Measurements from ENCODE around the gene PDE4A. TPM values are rescaled to one million over a fixed set of nuclear protein-coding genes. Genes with fewer than 3 reads are reported as not detected.

The PDE4A gene
- total and polyA plus RNA-seq, 12 donors = 0.28 to 20.4 (median 11.2) TPM

DNA sequence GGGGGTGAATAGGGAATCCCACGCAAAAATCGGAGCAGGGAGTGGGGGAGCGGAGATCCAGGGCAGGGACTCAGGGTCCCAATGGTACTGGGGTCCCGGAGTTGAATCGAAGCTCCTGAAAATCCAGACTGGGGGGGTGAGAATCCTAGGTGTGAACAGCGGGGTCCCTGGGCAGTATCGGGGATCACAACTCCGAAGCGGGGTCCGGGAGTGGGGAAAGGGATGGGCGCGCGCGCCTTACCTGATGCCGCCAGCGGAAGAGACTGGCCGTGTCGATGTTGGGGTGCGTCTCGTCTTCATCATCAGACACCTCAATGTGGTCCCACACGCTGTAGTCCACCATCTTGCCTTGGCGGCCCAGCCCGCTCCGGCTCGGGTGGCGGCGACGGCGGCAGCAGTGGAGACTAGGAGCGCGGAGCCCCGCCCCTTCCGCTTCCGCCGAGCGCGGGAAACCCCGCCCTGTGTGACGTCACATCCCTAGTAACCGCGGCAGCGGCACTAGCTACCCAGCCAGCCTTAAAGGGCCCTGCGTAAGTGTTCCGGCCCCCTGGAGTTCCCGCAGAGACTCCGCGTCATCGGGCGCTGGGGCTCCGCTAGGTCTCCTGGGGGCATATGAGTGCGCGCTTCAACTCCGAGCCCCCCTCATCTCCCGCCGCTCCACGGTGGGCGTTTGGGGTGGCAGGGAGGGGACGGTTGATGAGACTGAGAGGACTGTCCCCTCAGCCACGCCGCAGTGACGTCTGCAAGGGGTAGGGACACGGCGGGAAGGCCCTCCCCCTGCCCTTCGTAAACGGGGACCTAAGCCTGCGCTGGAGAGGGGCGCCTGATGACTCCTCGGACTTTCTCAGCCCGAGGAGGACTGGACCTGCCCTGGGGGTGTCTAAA is 17.0 kb upstream of the PDE4A start, which contains the start of gene CDC37:
Gene CDC37 (minus strand): TSS at position 406 of the 885 bp plus-strand sequence. CDS start 63 bp downstream, at position 343.
- Histone ChIP-seq H3K27me3 (peaks cover 6% of the 10 kb centered on the region), H3K27ac (peak within 1 kb of the TSS in 4 of 5 donors; percentile 64 to 82 (median 70)), H3K9me3 (replicated peaks in 1 of 3) (no peaks in the 10 kb centered on the region), H3K4me1 (replicated peaks in 1 of 2) (peaks cover 28 to 29% of the 10 kb centered on the region in 2 donors), H3K36me3 (replicated peaks in 1 of 2) (no peaks in the 10 kb centered on the region), H3K4me3 (peak within 1 kb of the TSS; percentile 59 to 98 (median 77))
- WGBS, 4 donors = 0 to 1% (median 0%) methylated on average over 9 to 69 of the region's 69 CpGs
- DNase-seq = peak; percentile 94 to 99 (median 97)
- intact Hi-C loops (cut with DNase I) = loop anchor here in 1 of 2 donors (10.0 kb wide), 1 partner anchor 171 kb away; no protein-coding TSS in a partner anchor
- TF ChIP-seq, protein P1, sequence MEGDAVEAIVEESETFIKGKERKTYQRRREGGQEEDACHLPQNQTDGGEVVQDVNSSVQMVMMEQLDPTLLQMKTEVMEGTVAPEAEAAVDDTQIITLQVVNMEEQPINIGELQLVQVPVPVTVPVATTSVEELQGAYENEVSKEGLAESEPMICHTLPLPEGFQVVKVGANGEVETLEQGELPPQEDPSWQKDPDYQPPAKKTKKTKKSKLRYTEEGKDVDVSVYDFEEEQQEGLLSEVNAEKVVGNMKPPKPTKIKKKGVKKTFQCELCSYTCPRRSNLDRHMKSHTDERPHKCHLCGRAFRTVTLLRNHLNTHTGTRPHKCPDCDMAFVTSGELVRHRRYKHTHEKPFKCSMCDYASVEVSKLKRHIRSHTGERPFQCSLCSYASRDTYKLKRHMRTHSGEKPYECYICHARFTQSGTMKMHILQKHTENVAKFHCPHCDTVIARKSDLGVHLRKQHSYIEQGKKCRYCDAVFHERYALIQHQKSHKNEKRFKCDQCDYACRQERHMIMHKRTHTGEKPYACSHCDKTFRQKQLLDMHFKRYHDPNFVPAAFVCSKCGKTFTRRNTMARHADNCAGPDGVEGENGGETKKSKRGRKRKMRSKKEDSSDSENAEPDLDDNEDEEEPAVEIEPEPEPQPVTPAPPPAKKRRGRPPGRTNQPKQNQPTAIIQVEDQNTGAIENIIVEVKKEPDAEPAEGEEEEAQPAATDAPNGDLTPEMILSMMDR (IDR thresholded peaks at IDR 0.05) = peak in 1 of 6 experiments; percentile 2
- TF ChIP-seq POLR2A (IDR thresholded peaks at IDR 0.05) = peak; percentile 51 to 75

DNA sequence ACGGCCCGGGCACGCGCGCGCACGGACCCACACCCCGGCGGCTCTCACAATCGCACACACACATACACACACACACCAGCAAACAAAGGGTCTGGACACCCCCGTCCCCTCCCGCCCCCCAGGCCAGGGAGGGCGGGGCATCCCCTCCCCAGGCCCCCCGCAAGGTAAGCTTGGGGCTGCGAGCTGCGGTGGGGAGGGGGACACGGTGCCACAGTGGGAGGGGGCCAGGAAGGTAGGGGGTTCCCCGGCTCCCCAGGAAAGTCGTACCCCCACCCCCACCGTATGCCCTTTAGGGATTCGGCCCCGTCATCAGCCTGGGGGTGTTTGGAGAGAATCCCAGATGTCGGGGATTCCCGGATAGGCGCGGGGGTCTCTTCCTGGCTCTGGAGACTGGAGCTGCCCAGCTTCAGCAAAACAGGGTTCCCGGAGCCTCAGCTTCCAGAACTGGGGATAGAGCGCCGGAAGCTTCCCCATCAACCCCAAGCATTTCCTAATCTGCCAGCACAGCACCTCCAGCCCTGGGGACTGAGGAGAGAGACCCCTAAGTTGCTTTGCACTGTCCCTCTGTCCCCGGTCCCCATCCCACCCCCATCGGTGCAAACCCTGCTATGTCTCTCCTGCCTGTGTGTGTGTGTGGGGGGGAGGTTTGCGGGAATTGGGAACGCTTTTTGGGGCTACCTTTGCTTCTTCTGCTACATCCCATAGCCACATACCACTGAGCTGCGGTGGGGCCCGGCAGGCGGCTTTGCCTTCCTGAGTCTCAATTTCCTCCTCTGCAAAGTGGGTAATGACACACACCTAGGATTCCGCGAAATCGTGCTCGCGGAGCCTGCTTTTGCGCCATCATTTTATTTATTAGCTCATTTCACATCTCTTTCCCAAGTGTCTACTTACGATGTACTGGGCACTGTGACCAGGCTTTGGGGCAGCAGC is 15.2 kb upstream of the PDE4A start:
- peak overlapping the region in 1 of 4 donors; percentile 98 for H3K4me3 ChIP-seq
- no peak overlapping the region for H3K27ac ChIP-seq
- peaks cover 14% of the 10 kb centered on the region for H3K27me3 ChIP-seq
- 5 to 14% (median 6%) methylated on average over 11 to 43 of the region's 43 CpGs for WGBS, 4 donors
- no peak for DNase-seq
- H3K4me1 ChIP-seq (replicated peaks in 1 of 2) = peaks cover 28 to 29% of the 10 kb centered on the region in 2 donors
- intact Hi-C loops (cut with DNase I) = loop anchor here in 1 of 2 donors (10.0 kb wide), 1 partner anchor 170 kb away; no protein-coding TSS in a partner anchor
- no peaks in the 10 kb centered on the region for H3K36me3 ChIP-seq (replicated peaks in 1 of 2)
- no peaks in the 10 kb centered on the region for H3K9me3 ChIP-seq (replicated peaks in 1 of 3)
- TF ChIP-seq, protein P1 (IDR thresholded peaks at IDR 0.05) = no peak
- TF ChIP-seq POLR2A (IDR thresholded peaks at IDR 0.05) = no peak

DNA sequence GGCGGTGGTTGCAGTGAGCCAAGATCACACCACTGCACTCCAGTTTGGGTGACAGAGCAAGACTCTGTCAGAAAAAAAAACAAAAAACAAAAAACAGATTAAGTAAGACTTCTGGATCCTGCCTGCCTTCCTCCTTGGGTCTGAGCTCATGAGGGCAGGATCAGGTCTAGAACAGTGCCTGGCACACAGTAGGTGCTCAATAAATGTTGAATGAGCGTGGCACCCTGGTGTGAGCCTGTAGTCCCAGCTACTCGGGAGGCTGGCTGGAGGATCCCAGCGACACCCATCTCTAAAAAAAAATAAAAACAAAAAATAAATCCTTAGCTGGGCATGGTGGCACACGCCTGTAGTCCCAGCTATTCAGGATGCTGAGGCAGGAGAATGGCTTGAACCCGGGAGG is 14.1 kb upstream of the PDE4A start:
- Histone ChIP-seq H3K4me3 (no peak overlapping the region), H3K36me3 (replicated peaks in 1 of 2) (no peaks in the 10 kb centered on the region), H3K9me3 (replicated peaks in 1 of 3) (no peaks in the 10 kb centered on the region), H3K27me3 (peaks cover 16% of the 10 kb centered on the region), H3K27ac (no peak overlapping the region), H3K4me1 (replicated peaks in 1 of 2) (peaks cover 23 to 24% of the 10 kb centered on the region in 2 donors)
- intact Hi-C loops (cut with DNase I) = loop anchor here in 1 of 2 donors (10.0 kb wide), 1 partner anchor 169 kb away; no protein-coding TSS in a partner anchor
- 65 to 68% (median 67%) methylated on average over 6 of the region's 6 CpGs for WGBS, 4 donors
- TF ChIP-seq POLR2A (IDR thresholded peaks at IDR 0.05) = no peak
- TF ChIP-seq, protein P1 (IDR thresholded peaks at IDR 0.05) = no peak
- DNase-seq = no peak

All from adrenal gland (tissue), 12 donors.